ENCODE data around the gene FRS3. TPM values are rescaled to one million over a fixed set of nuclear protein-coding genes. Genes with fewer than 3 reads are reported as not detected.

FRS3 gene
- total and polyA plus RNA-seq, 2 of the 13 experiments (the other 11 are each of a cell fraction or from before 2014, with no cell fraction given), result 3.0 to 7.4 TPM

DNA sequence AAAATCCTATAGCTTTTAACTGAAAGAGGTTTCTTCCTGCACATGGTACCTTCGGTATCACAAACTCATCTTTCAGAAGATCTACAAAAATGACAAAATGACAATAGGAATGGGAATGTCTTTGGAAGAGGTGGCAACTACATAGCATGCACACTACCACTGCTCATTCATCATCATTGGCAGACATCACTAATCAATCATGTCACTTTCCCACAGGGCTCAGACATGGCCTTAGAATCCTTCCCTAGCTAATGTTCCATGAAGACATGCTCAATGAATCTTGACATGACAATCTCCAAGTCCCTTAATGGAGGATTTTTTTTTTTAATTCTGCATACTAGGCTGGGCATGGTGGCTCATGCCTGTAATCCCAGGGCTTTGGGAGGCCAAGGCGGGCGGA, 29.3 kb downstream of the FRS3 start (continued):
- TF ChIP-seq, protein P1, sequence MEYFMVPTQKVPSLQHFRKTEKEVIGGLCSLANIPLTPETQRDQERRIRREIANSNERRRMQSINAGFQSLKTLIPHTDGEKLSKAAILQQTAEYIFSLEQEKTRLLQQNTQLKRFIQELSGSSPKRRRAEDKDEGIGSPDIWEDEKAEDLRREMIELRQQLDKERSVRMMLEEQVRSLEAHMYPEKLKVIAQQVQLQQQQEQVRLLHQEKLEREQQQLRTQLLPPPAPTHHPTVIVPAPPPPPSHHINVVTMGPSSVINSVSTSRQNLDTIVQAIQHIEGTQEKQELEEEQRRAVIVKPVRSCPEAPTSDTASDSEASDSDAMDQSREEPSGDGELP (IDR thresholded peaks at IDR 0.05; ENCODE audit: borderline replicate concordance, low read depth), result no peak
- TF ChIP-seq, protein P2, sequence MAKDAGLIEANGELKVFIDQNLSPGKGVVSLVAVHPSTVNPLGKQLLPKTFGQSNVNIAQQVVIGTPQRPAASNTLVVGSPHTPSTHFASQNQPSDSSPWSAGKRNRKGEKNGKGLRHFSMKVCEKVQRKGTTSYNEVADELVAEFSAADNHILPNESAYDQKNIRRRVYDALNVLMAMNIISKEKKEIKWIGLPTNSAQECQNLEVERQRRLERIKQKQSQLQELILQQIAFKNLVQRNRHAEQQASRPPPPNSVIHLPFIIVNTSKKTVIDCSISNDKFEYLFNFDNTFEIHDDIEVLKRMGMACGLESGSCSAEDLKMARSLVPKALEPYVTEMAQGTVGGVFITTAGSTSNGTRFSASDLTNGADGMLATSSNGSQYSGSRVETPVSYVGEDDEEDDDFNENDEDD (CRISPR knock-in tag; IDR thresholded peaks at IDR 0.05; ENCODE audit: borderline replicate concordance), result no peak
- TF ChIP-seq ZNF816 (CRISPR knock-in tag; IDR thresholded peaks at IDR 0.05; ENCODE audit: borderline replicate concordance), result no peak
- no peak for TF ChIP-seq MED13 (CRISPR knock-in tag; IDR thresholded peaks at IDR 0.05)
- TF ChIP-seq TEAD3 (CRISPR knock-in tag; optimal IDR thresholded peaks at IDR 0.05; ENCODE audit: borderline replicate concordance), result no peak
- TF ChIP-seq, protein P3, sequence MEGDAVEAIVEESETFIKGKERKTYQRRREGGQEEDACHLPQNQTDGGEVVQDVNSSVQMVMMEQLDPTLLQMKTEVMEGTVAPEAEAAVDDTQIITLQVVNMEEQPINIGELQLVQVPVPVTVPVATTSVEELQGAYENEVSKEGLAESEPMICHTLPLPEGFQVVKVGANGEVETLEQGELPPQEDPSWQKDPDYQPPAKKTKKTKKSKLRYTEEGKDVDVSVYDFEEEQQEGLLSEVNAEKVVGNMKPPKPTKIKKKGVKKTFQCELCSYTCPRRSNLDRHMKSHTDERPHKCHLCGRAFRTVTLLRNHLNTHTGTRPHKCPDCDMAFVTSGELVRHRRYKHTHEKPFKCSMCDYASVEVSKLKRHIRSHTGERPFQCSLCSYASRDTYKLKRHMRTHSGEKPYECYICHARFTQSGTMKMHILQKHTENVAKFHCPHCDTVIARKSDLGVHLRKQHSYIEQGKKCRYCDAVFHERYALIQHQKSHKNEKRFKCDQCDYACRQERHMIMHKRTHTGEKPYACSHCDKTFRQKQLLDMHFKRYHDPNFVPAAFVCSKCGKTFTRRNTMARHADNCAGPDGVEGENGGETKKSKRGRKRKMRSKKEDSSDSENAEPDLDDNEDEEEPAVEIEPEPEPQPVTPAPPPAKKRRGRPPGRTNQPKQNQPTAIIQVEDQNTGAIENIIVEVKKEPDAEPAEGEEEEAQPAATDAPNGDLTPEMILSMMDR (CRISPR knock-in tag; IDR thresholded peaks at IDR 0.05), result no peak
- TF ChIP-seq, protein P4, sequence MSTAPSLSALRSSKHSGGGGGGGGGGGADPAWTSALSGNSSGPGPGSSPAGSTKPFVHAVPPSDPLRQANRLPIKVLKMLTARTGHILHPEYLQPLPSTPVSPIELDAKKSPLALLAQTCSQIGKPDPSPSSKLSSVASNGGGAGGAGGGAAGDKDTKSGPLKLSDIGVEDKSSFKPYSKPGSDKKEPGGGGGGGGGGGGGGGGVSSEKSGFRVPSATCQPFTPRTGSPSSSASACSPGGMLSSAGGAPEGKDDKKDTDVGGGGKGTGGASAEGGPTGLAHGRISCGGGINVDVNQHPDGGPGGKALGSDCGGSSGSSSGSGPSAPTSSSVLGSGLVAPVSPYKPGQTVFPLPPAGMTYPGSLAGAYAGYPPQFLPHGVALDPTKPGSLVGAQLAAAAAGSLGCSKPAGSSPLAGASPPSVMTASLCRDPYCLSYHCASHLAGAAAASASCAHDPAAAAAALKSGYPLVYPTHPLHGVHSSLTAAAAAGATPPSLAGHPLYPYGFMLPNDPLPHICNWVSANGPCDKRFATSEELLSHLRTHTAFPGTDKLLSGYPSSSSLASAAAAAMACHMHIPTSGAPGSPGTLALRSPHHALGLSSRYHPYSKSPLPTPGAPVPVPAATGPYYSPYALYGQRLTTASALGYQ (CRISPR knock-in tag; IDR thresholded peaks at IDR 0.05), result no peak
- no peak for TF ChIP-seq HNRNPH1 (optimal IDR thresholded peaks at IDR 0.05; ENCODE audit: low read depth, low read length)
- TF ChIP-seq ZNF552 (CRISPR knock-in tag; IDR thresholded peaks at IDR 0.05; ENCODE audit: borderline replicate concordance), result no peak
- no peak for TF ChIP-seq ZNF687 (CRISPR knock-in tag; IDR thresholded peaks at IDR 0.05)
